GM21360 (cell line): Measurements from ENCODE around the gene TGFBR3L.

ENCODE experiments used
- ATAC-seq: cut with Tn5 transposase; IDR thresholded peaks from one replicate; pipeline ENCODE4 v1.9.1; 2021; ENCODE audit warnings: mild to moderate bottlenecking, moderate library complexity; ENCODE audit not compliant: unreplicated experiment

Gene TGFBR3L

GRCh38 chr19:7914598-7915045 lies at the start of gene TGFBR3L:
TSS of gene TGFBR3L (plus strand) at chr19:7914830.
- ATAC-seq = no peak

GRCh38 chr19:7865262-7865911 lies 49.2 kb upstream of the TGFBR3L start:
- no peak for ATAC-seq

GRCh38 chr19:7866399-7867091 lies 48.1 kb upstream of the TGFBR3L start:
- no peak for ATAC-seq

DNA sequence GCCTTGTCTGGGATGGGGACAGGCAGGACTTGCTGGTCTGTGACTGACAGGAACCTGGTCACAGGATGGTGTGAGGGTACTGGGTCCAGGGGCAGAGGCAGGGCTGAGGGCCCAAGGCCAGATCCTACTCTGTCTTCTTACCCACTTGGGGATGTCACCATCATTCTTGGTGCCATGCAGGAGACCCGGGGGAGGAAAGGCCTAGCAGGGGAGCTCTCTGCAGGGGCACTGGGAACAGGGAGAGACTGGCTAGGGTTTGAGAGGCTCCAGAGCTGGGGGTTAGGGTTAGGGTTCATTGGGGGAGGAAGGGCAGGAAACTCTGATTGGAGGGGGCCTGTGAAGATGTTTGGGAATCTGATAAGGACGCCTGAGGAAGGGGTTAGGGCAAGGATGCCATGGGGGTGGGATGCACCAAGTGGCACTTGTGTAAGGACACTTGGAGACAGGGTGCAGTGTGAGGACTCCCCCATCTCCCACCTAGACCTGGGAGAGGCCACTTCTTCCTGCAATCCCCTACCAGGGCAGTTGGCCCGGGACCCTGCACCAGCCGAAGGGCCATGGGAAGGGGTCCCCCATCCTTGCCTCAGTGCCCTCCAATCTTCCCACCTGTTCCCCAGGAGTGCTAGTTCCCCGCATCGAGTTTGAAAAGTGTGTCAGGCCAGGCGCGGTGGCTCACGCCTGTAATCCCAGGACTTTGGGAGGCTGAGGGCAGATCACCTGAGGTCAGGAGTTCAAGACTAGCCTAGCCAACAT lies 47.4 kb upstream of the TGFBR3L start:
- ATAC-seq = no peak

GRCh38 chr19:7868326-7868670 lies 46.3 kb upstream of the TGFBR3L start:
- ATAC-seq = no peak

GRCh38 chr19:7868671-7869452 lies 45.8 kb upstream of the TGFBR3L start:
- peak; percentile 47 for ATAC-seq

- peak; percentile 40 for ATAC-seq
Observed at GRCh38 chr19:7869453-7869909, 45.1 kb upstream of the TGFBR3L start.

DNA sequence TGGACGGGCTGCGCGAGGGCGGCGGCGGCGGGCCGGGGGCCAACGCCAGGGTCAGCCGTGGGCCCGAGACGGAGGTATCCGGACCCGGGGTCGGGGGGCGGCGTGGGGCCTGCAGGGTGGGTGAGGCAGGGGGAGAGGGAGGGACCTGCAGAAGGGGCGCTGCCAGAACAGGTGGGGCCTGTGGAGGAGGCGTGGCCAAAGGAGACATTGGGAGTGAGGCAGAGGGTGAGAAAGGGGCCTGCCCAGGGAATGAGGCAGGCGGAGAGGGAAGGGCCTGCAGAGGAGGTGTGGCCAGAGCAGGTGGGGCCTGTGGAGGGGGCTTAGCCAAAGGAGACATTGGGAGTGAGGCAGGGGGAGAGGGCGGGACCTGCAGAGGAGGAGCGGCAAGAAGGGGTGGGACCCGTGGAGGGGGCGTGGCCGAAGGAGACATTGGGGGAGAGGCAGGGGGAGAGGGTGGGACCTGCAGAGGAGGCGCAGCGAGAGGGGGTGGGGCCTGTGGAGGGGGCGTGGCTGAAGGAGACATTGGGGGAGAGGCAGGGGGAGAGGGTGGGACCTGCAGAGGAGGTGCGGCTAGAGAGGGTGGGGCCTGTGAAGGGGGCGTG lies 44.6 kb upstream of the TGFBR3L start:
- ATAC-seq = peak; percentile 4

- no peak for ATAC-seq
Observed at GRCh38 chr19:7870571-7871436, 43.8 kb upstream of the TGFBR3L start.

DNA sequence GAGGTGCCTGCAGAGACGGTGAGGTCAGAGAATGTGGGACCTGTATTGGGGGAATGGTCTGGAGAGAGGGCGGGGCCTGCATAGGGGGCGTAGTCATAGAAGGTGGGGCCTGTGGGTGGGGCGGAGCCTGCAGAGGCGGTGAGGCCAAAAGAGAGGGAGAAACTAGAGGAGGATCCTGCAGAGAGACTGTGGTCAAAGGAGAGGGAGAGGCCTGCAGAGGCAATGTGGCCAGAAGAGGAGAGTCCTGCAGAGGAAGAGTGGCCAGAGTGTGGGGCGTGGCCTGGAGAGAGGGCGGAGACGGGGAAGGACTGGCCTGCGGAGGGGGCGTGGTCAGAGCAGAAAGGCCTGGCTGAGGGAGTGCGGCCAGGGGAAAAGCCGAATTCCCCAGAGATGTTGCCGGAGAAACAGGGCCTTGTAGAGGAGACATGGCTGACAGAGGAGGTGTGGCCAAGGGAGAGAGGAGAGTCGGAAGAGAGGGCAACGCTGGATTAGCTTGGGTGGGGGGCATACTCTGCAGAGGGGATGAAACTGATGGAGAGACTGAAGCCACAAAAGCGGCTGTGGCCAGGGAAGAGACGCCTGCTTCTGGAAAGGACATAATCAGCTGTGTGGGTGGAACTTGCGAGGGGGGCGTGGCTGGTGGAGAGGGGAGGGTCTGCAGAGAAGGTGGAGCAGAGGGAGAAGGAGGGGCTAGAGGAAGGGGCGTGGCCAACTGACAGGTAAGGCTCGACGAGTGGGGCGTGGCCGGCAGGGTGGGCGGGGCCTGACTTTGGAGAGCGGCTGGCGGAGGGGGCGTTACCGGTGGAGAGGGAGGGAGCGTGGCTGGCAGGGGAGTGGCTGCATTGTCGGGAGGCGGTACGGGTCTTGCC lies 43.0 kb upstream of the TGFBR3L start:
- no peak for ATAC-seq

DNA sequence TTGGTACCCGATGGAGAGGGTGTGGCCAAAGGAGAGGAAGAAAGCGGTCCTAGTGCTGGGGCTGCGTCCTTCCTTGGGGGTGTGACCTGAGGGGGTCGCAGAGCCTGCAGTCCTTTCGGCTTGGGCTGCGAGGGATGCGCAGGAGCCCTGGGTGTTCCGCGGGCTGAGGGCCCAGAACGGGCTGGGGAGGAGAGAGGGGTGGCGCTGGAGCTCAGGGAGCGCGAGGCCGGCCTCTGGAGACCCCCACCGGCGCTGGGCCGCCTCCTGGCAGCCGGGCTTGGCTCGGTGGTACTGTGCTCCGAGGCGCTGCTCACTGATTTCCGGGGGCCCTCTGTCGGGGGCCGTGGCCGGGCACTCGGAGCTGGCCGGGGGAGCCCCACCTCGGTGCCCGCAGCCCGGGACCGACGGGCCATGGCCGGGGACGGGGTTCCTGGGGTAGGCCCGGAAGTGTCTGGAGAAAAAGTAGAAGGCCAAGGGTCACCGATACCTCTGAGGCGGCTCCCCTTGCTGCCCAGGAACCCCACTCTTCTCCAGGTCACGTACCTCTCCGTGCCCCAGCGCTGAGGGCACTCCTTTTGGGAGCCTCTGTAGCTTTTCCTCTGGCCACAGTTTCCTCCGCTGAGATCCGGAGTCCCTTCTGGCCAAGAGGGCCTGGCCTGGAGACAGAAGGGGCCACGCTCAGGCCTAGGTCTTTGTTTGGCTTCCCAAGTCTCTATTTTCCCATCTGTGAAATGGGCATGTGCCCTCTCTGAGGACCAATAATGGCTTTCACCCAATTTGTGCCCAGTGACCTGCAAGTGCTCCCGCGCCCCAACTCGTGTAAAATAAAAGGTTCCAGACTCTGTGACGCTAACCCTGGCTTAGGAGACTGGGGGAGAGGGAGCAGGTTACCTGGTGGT lies 42.1 kb upstream of the TGFBR3L start:
- ATAC-seq = no peak

DNA sequence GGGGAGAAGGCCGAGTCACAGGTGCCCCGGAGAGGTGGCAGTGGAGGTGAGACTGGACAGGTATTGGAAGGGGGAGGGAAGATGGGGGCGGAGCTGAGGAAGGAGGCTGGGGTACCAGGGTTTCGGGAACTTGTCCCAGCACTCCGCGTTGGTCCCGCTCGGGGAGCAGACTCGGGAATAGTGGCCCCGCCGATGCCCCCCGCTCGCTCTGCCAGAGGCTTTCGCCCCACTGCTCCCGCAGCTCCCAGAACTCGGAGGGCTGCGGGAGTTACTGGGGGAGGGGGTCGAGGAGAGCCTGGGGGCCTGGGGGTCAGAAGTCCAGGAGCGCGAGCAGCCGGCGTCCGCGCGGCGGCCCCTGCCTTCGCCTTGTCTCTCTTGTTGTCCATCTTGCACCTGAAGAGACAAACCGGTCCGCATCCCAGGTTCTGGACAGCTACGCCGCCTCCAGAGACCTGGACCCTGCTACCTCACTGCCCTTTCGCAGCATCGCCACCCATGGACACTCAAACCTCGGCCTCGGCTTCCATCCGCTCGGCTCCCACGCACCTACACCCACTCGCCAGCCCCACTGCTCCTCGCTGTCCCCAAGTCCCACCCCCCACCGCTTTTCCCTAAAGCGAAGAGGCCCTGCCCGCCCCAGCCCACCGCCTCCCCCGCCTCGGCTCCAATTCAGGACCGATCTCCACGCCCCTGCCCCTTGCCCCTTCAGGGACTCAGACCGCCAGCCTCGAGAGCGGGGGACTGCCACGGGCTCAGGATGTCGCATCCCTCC lies 41.1 kb upstream of the TGFBR3L start:
- ATAC-seq = no peak

- ATAC-seq = no peak
Observed at GRCh38 chr19:7874076-7874896, 40.3 kb upstream of the TGFBR3L start, which contains the start of gene PRR36. TSS of gene PRR36 (minus strand) at chr19:7874390. CDS start at chr19:7873689, 701 bp downstream.

DNA sequence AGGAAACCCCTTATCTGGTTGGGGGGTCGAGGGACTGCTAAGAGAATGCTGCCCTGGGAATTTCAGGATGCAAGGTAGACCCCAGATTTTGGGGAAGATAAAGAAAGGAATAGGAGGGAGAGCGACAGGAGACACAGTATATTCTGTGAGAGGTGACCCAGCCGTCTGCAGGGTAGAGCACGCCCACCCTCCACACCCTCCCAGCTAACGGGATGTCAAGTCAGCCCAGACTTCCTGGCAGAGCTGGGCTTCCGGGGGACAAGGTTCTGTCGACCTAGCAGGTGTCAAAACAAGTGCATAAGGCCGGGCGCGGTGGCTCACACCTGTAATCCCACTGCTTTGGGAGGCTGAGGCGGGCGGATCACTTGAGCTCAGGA lies 39.7 kb upstream of the TGFBR3L start:
- ATAC-seq = no peak

GRCh38 chr19:7877249-7877836 lies 37.3 kb upstream of the TGFBR3L start:
- no peak for ATAC-seq
